Stimulated activated naive CD4-positive, alpha-beta T cell treated with Interleukin-2 at 50 U/mL for 16 hours (primary cell): Measurements from ENCODE around the gene ATP9B.
"Not testable (repeated sequence)": the region's sequence is repeated elsewhere in the genome, so short reads cannot be mapped to it uniquely, and the experiment has no call there.

Experiments
- DNase-seq: peaks from one replicate; lab custom pipeline; 2025; lab: John Stamatoyannopoulos, UW

Gene ATP9B

GRCh38 chr18:79135924-79136323 lies 66.7 kb downstream of the ATP9B start:
- no peak for DNase-seq

- no peak for DNase-seq
Observed at GRCh38 chr18:79136742-79137141, 67.5 kb downstream of the ATP9B start.

- DNase-seq = no peak
Observed at GRCh38 chr18:79139206-79139605, 70.0 kb downstream of the ATP9B start.

- no peak for DNase-seq
Observed at GRCh38 chr18:79147014-79147413, 77.8 kb downstream of the ATP9B start.

GRCh38 chr18:79151191-79151590 lies 82.0 kb downstream of the ATP9B start:
- no peak for DNase-seq

- no peak for DNase-seq
Observed at GRCh38 chr18:79156327-79156726, 87.1 kb downstream of the ATP9B start.

GRCh38 chr18:79164706-79165105 lies 95.5 kb downstream of the ATP9B start:
- no peak for DNase-seq

- DNase-seq = no peak
Observed at GRCh38 chr18:79166702-79167101, 97.5 kb downstream of the ATP9B start.

GRCh38 chr18:79167526-79168190 lies 98.5 kb downstream of the ATP9B start:
- DNase-seq = no peak

- no peak for DNase-seq
Observed at GRCh38 chr18:79169958-79170555, 100.9 kb downstream of the ATP9B start.

GRCh38 chr18:79172331-79172730 lies 103.1 kb downstream of the ATP9B start:
- not testable (repeated sequence) for DNase-seq

GRCh38 chr18:79173742-79174141 lies 104.5 kb downstream of the ATP9B start:
- DNase-seq = no peak

GRCh38 chr18:79178113-79178531 lies 108.9 kb downstream of the ATP9B start:
- no peak for DNase-seq

- DNase-seq = no peak
Observed at GRCh38 chr18:79182047-79182713, 113.0 kb downstream of the ATP9B start.

- no peak for DNase-seq
Observed at GRCh38 chr18:79185648-79186047, 116.5 kb downstream of the ATP9B start.

- no peak for DNase-seq
Observed at GRCh38 chr18:79186649-79187048, 117.5 kb downstream of the ATP9B start.

- DNase-seq = no peak
Observed at GRCh38 chr18:79187532-79188277, 118.5 kb downstream of the ATP9B start.

GRCh38 chr18:79191418-79191817 lies 122.2 kb downstream of the ATP9B start:
- no peak for DNase-seq

GRCh38 chr18:79191956-79192355 lies 122.8 kb downstream of the ATP9B start:
- no peak for DNase-seq

- no peak for DNase-seq
Observed at GRCh38 chr18:79193826-79194225, 124.6 kb downstream of the ATP9B start.

GRCh38 chr18:79195716-79196683 lies 126.8 kb downstream of the ATP9B start:
- DNase-seq = no peak
